Measurements from ENCODE around the gene SRGAP3.

SRGAP3 gene

DNA sequence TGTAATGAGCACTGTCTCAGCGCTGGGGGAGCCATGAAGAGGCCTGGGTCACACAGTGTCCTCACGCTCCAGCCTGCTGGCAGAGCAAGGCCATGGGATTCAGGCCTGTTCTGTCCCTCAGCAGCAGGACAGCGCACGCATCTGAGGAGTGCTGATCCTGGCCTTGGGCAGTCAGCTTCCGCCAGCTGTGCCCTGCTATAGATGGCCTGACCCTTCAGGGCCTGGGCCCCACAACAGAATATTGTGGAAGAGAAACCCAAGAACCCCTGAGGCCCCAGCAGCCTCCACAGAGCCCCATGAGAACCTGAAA, 78.6 kb downstream of the SRGAP3 start:
- Histone ChIP-seq H3K4me3 (ENCODE audit: low read depth, low read length, poor library complexity, severe bottlenecking) (no peak overlapping the region), H3K79me2 (ENCODE audit: insufficient read depth, low read length) (no peaks in the 10 kb centered on the region), H3K9me3 (ENCODE audit: low read length) (no peaks in the 10 kb centered on the region), H3K27me3 (ENCODE audit: insufficient read depth, low read length) (no peaks in the 10 kb centered on the region), H3K4me2 (ENCODE audit: low read length) (no peak overlapping the region), H3K9ac (ENCODE audit: low read length) (no peak overlapping the region), H3K36me3 (ENCODE audit: insufficient read depth, low read length) (no peaks in the 10 kb centered on the region), H2AFZ (ENCODE audit: low read length) (no peak overlapping the region), H3K4me1 (ENCODE audit: insufficient read depth, low read length, severe bottlenecking) (no peaks in the 10 kb centered on the region), H4K20me1 (ENCODE audit: insufficient read depth, low read length) (no peaks in the 10 kb centered on the region), H3F3A (ENCODE audit: insufficient read depth, low read length) (no peaks in the 10 kb centered on the region), H3K9me2 (ENCODE audit: low read depth, low read length) (no peaks in the 10 kb centered on the region), H3K27ac (ENCODE audit: low read depth, low read length, poor library complexity, severe bottlenecking) (no peak overlapping the region)
- no peak for TF ChIP-seq EZH2 (IDR thresholded peaks at IDR 0.05; ENCODE audit: borderline replicate concordance, low read length)

DNA sequence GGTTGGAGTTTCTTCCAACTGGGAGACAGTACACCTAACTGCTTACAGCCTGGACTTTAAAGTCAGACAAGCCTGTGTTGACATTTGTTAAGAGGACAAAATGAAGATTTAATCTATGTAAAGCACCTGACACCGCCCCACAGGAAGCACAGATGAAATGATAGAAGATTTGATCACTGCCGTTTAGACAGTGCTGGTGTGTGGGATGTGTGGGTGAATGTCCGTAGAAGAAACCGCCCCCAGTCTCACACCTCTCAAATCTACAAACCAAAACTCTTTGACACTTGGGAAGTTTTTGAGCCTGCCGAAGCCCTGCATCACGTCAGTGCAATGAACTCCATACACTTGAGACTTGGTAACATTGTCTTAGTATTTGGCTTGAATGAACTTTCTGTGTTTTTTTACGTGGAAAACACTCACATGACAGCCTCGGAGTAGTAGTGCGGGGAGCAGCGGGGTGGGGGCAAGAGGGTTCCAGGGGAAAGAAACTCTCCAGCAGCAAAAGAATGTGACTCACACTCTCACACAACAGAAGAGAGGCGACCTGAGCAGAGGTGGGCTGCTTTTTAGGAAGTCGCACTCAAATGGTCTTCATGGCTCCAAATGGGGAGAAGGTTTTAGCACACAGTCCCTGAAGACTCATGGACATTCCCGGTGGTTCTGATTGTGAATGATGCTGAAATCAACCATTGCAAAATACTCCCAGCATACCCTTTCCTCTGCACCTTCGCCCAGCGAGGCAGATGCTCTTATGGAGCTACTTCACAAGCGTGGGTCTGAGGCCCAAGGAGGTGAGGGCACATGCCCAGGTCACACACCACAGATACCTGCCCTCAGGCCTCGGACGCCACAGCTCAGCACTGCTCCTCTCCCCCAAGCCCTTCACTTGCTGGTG, 79.2 kb downstream of the SRGAP3 start:
- no peak overlapping the region for H3K9ac ChIP-seq (ENCODE audit: low read length)
- no peaks in the 10 kb centered on the region for H3K79me2 ChIP-seq (ENCODE audit: insufficient read depth, low read length)
- no peaks in the 10 kb centered on the region for H3K9me2 ChIP-seq (ENCODE audit: low read depth, low read length)

DNA sequence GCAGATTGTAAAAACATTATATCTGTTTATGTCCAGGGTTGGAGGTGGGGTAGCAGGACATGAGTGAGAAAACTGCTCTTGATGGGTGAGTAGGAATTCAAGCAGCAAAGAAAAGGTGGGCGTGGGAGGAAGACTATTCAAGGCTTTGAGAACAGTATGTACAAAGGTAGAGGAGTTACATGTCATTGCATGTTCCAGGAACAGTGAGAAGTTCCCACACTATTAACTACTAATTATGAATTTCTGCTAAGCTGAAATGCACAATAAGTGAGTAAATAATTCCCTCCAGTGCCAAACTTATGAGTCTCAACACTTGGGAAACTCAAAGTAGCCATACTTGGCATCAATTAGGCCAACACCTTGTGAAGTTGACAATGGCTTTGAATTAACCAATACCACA, 80.1 kb downstream of the SRGAP3 start:
- no peaks in the 10 kb centered on the region for H3K36me3 ChIP-seq (ENCODE audit: insufficient read depth, low read length)
- no peaks in the 10 kb centered on the region for H4K20me1 ChIP-seq (ENCODE audit: insufficient read depth, low read length)
- H3F3A ChIP-seq (ENCODE audit: insufficient read depth, low read length), result no peaks in the 10 kb centered on the region
- no peaks in the 10 kb centered on the region for H3K27me3 ChIP-seq (ENCODE audit: insufficient read depth, low read length)
- no peaks in the 10 kb centered on the region for H3K79me2 ChIP-seq (ENCODE audit: insufficient read depth, low read length)
- H3K9me2 ChIP-seq (ENCODE audit: low read depth, low read length), result no peaks in the 10 kb centered on the region
- no peaks in the 10 kb centered on the region for H3K4me1 ChIP-seq (ENCODE audit: insufficient read depth, low read length, severe bottlenecking)
- no peak overlapping the region for H2AFZ ChIP-seq (ENCODE audit: low read length)
- no peak overlapping the region for H3K4me3 ChIP-seq (ENCODE audit: low read depth, low read length, poor library complexity, severe bottlenecking)
- no peaks in the 10 kb centered on the region for H3K9me3 ChIP-seq (ENCODE audit: low read length)
- H3K9ac ChIP-seq (ENCODE audit: low read length), result no peak overlapping the region
- no peak overlapping the region for H3K27ac ChIP-seq (ENCODE audit: low read depth, low read length, poor library complexity, severe bottlenecking)
- no peak overlapping the region for H3K4me2 ChIP-seq (ENCODE audit: low read length)
- TF ChIP-seq, protein P1, sequence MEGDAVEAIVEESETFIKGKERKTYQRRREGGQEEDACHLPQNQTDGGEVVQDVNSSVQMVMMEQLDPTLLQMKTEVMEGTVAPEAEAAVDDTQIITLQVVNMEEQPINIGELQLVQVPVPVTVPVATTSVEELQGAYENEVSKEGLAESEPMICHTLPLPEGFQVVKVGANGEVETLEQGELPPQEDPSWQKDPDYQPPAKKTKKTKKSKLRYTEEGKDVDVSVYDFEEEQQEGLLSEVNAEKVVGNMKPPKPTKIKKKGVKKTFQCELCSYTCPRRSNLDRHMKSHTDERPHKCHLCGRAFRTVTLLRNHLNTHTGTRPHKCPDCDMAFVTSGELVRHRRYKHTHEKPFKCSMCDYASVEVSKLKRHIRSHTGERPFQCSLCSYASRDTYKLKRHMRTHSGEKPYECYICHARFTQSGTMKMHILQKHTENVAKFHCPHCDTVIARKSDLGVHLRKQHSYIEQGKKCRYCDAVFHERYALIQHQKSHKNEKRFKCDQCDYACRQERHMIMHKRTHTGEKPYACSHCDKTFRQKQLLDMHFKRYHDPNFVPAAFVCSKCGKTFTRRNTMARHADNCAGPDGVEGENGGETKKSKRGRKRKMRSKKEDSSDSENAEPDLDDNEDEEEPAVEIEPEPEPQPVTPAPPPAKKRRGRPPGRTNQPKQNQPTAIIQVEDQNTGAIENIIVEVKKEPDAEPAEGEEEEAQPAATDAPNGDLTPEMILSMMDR (IDR thresholded peaks at IDR 0.05; ENCODE audit: low read length), result no peak
- no peak for TF ChIP-seq EZH2 (IDR thresholded peaks at IDR 0.05; ENCODE audit: borderline replicate concordance, low read length)

More for the DNA sequence above, 79.2 kb downstream of the SRGAP3 start:
- no peaks in the 10 kb centered on the region for H3K9me3 ChIP-seq (ENCODE audit: low read length)
- no peak overlapping the region for H3K4me2 ChIP-seq (ENCODE audit: low read length)
- H3K4me3 ChIP-seq (ENCODE audit: low read depth, low read length, poor library complexity, severe bottlenecking), result no peak overlapping the region
- H3K27me3 ChIP-seq (ENCODE audit: insufficient read depth, low read length), result no peaks in the 10 kb centered on the region
- no peak overlapping the region for H3K27ac ChIP-seq (ENCODE audit: low read depth, low read length, poor library complexity, severe bottlenecking)
- H2AFZ ChIP-seq (ENCODE audit: low read length), result no peak overlapping the region
- H3F3A ChIP-seq (ENCODE audit: insufficient read depth, low read length), result no peaks in the 10 kb centered on the region
- H4K20me1 ChIP-seq (ENCODE audit: insufficient read depth, low read length), result no peaks in the 10 kb centered on the region
- TF ChIP-seq EZH2 (IDR thresholded peaks at IDR 0.05; ENCODE audit: borderline replicate concordance, low read length), result no peak
- TF ChIP-seq, protein P1 (IDR thresholded peaks at IDR 0.05; ENCODE audit: low read length), result no peak
- no peaks in the 10 kb centered on the region for H3K4me1 ChIP-seq (ENCODE audit: insufficient read depth, low read length, severe bottlenecking)
- H3K36me3 ChIP-seq (ENCODE audit: insufficient read depth, low read length), result no peaks in the 10 kb centered on the region
